Body of pancreas (tissue), 4 donors: ENCODE measurements around the gene DLG2. TPM values are rescaled to one million over a fixed set of nuclear protein-coding genes. Genes with fewer than 3 reads are reported as not detected.
"Not testable (repeated sequence)": the region's sequence is repeated elsewhere in the genome, so short reads cannot be mapped to it uniquely, and the experiment has no call there.

Experiments used
- ATAC-seq: fragments of 150-250 bp; one replicate; pipeline ENCODE4 v1.9.1; 2016
- DNase-seq, 4 donors: peaks; one replicate each; pipeline ENCODE4 v3.0.0-alpha.2; 2019
- H3K27ac ChIP-seq, 4 donors: fragments of 200-600 bp; sonication (generic); 1 replicate in 3 of 4; 2 replicates in 1 of 4; pipeline versions ENCODE4 v1.5.1 to v1.6.1; 2016 to 2019; ENCODE audit warnings: mild to moderate bottlenecking in 1 of 4, mixed read lengths in 1 of 4, moderate library complexity in 1 of 4
- H3K27me3 ChIP-seq, 2 donors: fragments of 200-600 bp; sonication (generic); one replicate each; pipeline ENCODE4 v1.6.0; 2016; ENCODE audit warnings: mild to moderate bottlenecking in 1 of 2
- H3K36me3 ChIP-seq, 2 donors: fragments of 200-600 bp; sonication (generic); replicated peaks in 1 of 2; 2 replicates each; pipeline ENCODE4 v1.5.1; 2016; ENCODE audit warnings: low read depth in 2 of 2; ENCODE audit not compliant: insufficient read depth in 1 of 2
- H3K4me1 ChIP-seq: fragments of 200-600 bp; sonication (generic); one replicate; pipeline ENCODE4 v1.6.0; 2016
- H3K4me3 ChIP-seq, 2 donors: fragments of 200-600 bp; sonication (generic); 1 replicate in 1 of 2; 2 replicates in 1 of 2; pipeline ENCODE4 v1.5.1; 2016 to 2019
- H3K9me3 ChIP-seq, 3 donors: fragments of 200-600 bp; sonication (generic); 1 replicate in 2 of 3; 2 replicates in 1 of 3; pipeline ENCODE4 v1.5.1; 2016
- POLR2A ChIP-seq, 3 donors: fragments of 450-650 bp; IDR thresholded peaks; one replicate each; pipeline ENCODE4 v1.6.1; 2016; ENCODE audit warnings: antibody characterized with exemption in 3 of 3, mild to moderate bottlenecking in 2 of 3
- WGBS, 2 donors: methylation state at CpG; one replicate each; pipeline ENCODE4 v1.1.5; 2017; 5-methylcytosine and 5-hydroxymethylcytosine counted together
- intact Hi-C: fragments of 100-400 bp; cut with DNase I; formaldehyde crosslinking; loops from one replicate; pipeline ENCODE4 v1.15.1; 2023
- total RNA-seq, 2 donors: library from RNA; depleted of rRNA; stranded (reverse); fragments of >200 nt; gene quantifications; one replicate each; pipeline ENCODE4 v1.1.0, GENCODE V29; 2016
- TF ChIP-seq, protein P1 (sequence below), 7 experiments: fragments of 450-650 bp in 4 of 7; fragments of 200-600 bp in 3 of 7; sonication (generic) in 3 of 7; IDR thresholded peaks; one replicate each; pipeline ENCODE4 v1.5.1; 2016 to 2019; ENCODE audit warnings: antibody characterized with exemption in 7 of 7

DLG2 gene
- total RNA-seq, 2 donors from 2014 or later: 6.0 to 13.2 TPM

DNA sequence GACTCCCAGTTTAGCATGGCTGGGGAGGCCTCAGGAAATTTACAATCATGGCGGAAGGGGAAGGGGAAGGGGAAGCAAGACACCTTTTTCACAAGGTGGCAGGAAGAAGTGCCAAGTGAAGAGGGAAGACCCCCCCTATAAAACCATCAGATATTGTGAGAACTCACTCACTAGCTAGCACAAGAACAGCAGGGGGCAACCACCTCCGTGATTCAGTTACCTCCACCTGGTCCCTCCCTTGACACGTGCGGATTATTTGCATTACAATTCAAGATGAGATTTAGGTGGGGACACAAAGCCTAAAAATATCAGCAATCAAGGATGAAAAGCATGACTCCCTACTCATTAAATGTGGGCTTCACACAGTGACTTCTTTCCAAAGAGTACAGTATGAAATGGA is 2186.0 kb downstream of the DLG2 start:
- ATAC-seq (no peak), DNase-seq (no peak)
- intact Hi-C loops: no loop called here
- no peak overlapping the region for H3K4me3 ChIP-seq
- WGBS, 2 donors: 68 to 78% methylated on average over 4 of the region's 4 CpGs
- no peaks in the 10 kb centered on the region for H3K36me3 ChIP-seq
- no peaks in the 10 kb centered on the region for H3K4me1 ChIP-seq
- H3K27me3 ChIP-seq: no peaks in the 10 kb centered on the region
- TF ChIP-seq, protein P1, sequence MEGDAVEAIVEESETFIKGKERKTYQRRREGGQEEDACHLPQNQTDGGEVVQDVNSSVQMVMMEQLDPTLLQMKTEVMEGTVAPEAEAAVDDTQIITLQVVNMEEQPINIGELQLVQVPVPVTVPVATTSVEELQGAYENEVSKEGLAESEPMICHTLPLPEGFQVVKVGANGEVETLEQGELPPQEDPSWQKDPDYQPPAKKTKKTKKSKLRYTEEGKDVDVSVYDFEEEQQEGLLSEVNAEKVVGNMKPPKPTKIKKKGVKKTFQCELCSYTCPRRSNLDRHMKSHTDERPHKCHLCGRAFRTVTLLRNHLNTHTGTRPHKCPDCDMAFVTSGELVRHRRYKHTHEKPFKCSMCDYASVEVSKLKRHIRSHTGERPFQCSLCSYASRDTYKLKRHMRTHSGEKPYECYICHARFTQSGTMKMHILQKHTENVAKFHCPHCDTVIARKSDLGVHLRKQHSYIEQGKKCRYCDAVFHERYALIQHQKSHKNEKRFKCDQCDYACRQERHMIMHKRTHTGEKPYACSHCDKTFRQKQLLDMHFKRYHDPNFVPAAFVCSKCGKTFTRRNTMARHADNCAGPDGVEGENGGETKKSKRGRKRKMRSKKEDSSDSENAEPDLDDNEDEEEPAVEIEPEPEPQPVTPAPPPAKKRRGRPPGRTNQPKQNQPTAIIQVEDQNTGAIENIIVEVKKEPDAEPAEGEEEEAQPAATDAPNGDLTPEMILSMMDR (IDR thresholded peaks at IDR 0.05): no peak
- no peak for TF ChIP-seq POLR2A (IDR thresholded peaks at IDR 0.05)
- H3K9me3 ChIP-seq: no peaks in the 10 kb centered on the region
- H3K27ac ChIP-seq: no peak overlapping the region

DNA sequence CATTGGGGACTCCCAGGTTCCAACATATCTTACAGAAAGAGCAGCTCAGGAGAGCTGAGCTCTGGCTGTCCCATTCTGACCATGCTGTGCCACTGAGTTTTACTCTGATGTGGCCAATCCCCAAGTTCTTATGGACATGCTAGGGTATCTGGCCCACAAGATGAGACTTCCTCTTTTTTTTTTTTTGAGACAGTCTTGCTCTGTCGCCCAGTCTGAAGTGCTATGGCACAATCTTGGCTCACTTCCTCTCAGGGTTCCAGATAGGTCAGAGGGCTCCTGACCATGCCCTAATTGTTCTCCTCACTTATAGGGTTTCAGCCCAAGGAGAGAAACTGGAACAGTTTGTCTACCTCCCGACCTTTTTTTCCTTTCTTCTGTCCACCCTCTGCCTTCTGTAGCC is 2188.7 kb downstream of the DLG2 start:
- Histone ChIP-seq H3K4me1 (no peaks in the 10 kb centered on the region), H3K4me3 (no peak overlapping the region), H3K27me3 (no peaks in the 10 kb centered on the region), H3K36me3 (no peaks in the 10 kb centered on the region), H3K27ac (no peak overlapping the region), H3K9me3 (no peaks in the 10 kb centered on the region)
- 53% methylated on average over 2 of the region's 2 CpGs for WGBS, 2 donors
- peak in 1 of 4 donors; percentile 8 for DNase-seq
- ATAC-seq: no peak
- TF ChIP-seq, protein P1 (IDR thresholded peaks at IDR 0.05): no peak
- no peak for TF ChIP-seq POLR2A (IDR thresholded peaks at IDR 0.05)
- intact Hi-C loops: no loop called here

DNA sequence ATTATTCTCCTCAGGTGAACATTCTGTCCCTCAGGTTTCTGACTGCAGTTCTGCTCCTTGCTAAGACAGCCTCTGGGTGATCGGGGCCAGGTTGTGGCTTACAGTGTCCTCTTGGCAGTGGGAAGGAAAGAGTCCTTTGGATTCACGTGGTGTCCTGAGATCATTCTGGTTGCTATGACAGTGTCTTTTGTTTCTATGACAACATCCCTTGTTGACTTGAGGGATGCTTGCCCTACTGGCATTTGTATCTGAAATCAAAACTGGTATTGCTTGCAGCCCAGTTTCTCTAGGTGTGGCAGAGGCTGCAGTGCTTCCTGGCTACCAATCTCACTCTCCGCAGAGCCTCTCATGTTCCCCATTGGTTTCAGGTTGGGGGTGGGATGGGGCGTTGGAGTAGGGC is 2189.2 kb downstream of the DLG2 start:
- no peak for TF ChIP-seq POLR2A (IDR thresholded peaks at IDR 0.05)
- TF ChIP-seq, protein P1 (IDR thresholded peaks at IDR 0.05): no peak
- Histone ChIP-seq H3K27ac (no peak overlapping the region), H3K36me3 (no peaks in the 10 kb centered on the region), H3K27me3 (no peaks in the 10 kb centered on the region), H3K4me3 (no peak overlapping the region), H3K4me1 (no peaks in the 10 kb centered on the region), H3K9me3 (no peaks in the 10 kb centered on the region)
- DNase-seq (no peak), ATAC-seq (no peak)
- WGBS, 2 donors: 77 to 83% methylated on average over 4 of the region's 4 CpGs
- intact Hi-C loops: no loop called here

DNA sequence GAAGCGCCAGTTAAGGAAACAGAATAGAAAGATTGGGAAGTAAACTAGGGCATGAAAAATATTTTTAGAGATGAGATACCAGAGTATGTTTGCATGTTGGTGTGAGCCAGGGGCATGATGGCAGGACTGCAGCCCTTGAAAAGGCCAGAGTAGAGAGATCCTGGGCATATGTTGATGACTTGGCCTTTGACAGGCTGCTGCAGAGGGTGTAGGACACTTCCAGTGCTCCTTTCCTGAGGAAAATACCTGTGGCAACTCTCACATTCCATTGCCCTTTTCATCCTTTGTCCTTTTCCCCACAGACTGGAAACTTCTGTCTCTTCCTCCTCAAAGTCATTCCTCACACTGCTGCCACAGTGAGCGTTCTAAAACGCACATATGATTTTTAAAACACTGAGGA is 2190.3 kb downstream of the DLG2 start:
- no peaks in the 10 kb centered on the region for H3K9me3 ChIP-seq
- 85 to 86% methylated on average over 3 of the region's 3 CpGs for WGBS, 2 donors
- intact Hi-C loops: no loop called here
- no peak overlapping the region for H3K27ac ChIP-seq
- ATAC-seq: no peak
- H3K27me3 ChIP-seq: no peaks in the 10 kb centered on the region
- no peaks in the 10 kb centered on the region for H3K4me1 ChIP-seq
- H3K4me3 ChIP-seq: no peak overlapping the region
- H3K36me3 ChIP-seq: no peaks in the 10 kb centered on the region
- no peak for DNase-seq
- TF ChIP-seq POLR2A (IDR thresholded peaks at IDR 0.05): no peak
- TF ChIP-seq, protein P1 (IDR thresholded peaks at IDR 0.05): no peak

DNA sequence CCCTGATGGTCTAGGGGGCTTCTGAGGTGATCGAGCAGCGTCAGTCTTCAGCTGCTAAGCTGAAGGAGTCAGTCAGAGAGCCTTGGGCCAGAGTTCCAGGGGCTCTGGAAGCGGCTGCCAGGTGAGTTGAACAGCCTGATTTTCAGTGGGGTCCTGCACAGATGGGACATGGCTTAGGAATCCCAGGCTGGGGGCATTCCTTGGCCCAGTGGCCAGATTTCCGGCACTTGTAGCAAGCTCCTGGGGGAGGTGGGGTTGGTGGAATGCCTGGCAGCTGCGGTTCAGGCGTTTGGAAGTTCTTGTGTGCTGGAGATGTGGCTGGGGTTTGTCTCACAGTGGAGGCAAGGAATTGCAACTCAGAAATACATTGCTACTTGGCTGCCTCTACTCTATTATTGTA is 2192.3 kb downstream of the DLG2 start:
- 74 to 87% methylated on average over 3 to 6 of the region's 6 CpGs for WGBS, 2 donors
- ATAC-seq, H3K27ac ChIP-seq, H3K9me3 ChIP-seq, DNase-seq, H3K36me3 ChIP-seq, H3K4me3 ChIP-seq, H3K4me1 ChIP-seq, intact Hi-C loops, H3K27me3 ChIP-seq: not testable (repeated sequence)
